Muscle layer of colon (tissue), 2 donors: Measurements from ENCODE around the gene ABCC8.

Source experiments
- H3K27ac ChIP-seq: one replicate; pipeline ENCODE4 v1.7.0; 2013; ENCODE audit warnings: low read depth, mild to moderate bottlenecking, low read length, moderate library complexity
- H3K27me3 ChIP-seq, 2 donors: one replicate each; pipeline ENCODE4 v1.7.0; 2013; ENCODE audit warnings: low read length in 2 of 2, mild to moderate bottlenecking in 2 of 2; ENCODE audit not compliant: insufficient read depth in 2 of 2, control insufficient read depth in 1 of 2
- H3K36me3 ChIP-seq: one replicate; pipeline ENCODE4 v1.7.0; 2013; ENCODE audit warnings: mild to moderate bottlenecking, low read length; ENCODE audit not compliant: insufficient read depth
- H3K4me1 ChIP-seq: one replicate; pipeline ENCODE4 v1.7.0; 2013; ENCODE audit warnings: mild to moderate bottlenecking, low read length; ENCODE audit not compliant: insufficient read depth
- H3K4me3 ChIP-seq, 2 donors: one replicate each; pipeline ENCODE4 v1.7.0; 2013; ENCODE audit warnings: low read length in 2 of 2, low read depth in 1 of 2, mild to moderate bottlenecking in 1 of 2, moderate library complexity in 1 of 2
- H3K9ac ChIP-seq: one replicate; pipeline ENCODE4 v1.7.0; 2013; ENCODE audit warnings: low read length
- H3K9me3 ChIP-seq: one replicate; pipeline ENCODE4 v1.7.0; 2013; ENCODE audit warnings: mild to moderate bottlenecking, low read length
- donor health status: abdominal sarcoma.
- donor health status: Adenocarcinoma of cecum.

Gene ABCC8

DNA sequence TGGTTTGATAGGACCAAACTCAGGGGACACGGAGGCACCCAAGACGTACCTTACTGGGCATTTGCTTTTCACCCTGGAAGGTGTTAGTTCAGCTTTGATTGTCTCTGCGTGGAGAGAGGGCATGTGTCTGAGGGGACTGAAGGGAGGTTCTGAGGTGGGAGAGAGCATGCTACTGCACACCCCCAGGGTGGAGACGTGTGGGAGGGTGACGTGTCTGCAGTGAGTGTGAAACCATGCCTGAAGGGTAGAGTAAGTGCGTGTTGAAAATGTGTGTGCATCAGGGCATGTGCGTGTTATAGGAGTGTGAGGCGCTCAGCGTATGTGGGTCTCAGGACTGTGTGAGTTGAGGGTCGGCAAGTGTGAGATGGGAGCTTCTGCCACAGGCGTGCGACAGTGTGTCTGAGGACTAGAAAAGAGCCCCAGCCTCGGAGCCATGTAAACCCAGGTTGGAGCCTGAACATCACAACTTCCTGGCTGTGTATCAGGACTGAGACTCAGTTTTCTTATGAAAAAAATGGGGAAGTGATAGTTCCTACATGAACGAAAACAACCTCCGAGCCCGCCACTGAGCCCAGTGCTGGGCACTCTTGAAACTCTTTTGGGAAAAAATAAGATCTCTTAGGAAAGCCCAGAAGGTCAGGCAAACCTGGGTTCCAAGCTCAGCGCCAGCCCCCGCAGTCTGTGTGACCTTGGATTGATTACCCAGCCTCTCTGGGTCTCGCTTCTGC lies 76.4 kb downstream of the ABCC8 start:
- no peak overlapping the region for H3K4me3 ChIP-seq
- no peaks in the 10 kb centered on the region for H3K36me3 ChIP-seq
- no peaks in the 10 kb centered on the region for H3K27me3 ChIP-seq
- no peaks in the 10 kb centered on the region for H3K9me3 ChIP-seq
- no peaks in the 10 kb centered on the region for H3K4me1 ChIP-seq
- H3K27ac ChIP-seq: no peak overlapping the region
- H3K9ac ChIP-seq: no peak overlapping the region

DNA sequence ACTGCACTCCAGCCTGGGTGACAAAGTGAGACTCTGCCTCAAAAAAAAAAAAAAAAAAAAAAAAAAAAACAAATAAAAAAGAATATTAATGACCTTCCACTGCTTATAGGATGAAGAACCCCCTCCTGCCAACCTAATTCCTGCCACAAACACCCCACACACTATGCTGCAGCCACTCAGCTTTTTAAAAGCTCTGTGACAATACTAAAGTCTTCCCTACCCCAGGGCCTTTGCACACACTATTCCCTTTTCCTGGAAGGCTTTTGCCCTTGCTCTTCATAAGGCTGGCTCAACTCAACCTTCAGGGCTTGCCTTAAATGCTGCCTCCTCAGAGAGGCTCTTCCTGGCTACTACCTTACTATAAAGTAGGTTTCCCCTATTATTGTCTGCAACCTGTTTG lies 77.4 kb downstream of the ABCC8 start:
- H3K4me1 ChIP-seq: no peaks in the 10 kb centered on the region
- H3K9ac ChIP-seq: no peak overlapping the region
- no peaks in the 10 kb centered on the region for H3K9me3 ChIP-seq
- no peak overlapping the region for H3K27ac ChIP-seq
- no peaks in the 10 kb centered on the region for H3K36me3 ChIP-seq
- H3K27me3 ChIP-seq: no peaks in the 10 kb centered on the region
- H3K4me3 ChIP-seq: no peak overlapping the region

DNA sequence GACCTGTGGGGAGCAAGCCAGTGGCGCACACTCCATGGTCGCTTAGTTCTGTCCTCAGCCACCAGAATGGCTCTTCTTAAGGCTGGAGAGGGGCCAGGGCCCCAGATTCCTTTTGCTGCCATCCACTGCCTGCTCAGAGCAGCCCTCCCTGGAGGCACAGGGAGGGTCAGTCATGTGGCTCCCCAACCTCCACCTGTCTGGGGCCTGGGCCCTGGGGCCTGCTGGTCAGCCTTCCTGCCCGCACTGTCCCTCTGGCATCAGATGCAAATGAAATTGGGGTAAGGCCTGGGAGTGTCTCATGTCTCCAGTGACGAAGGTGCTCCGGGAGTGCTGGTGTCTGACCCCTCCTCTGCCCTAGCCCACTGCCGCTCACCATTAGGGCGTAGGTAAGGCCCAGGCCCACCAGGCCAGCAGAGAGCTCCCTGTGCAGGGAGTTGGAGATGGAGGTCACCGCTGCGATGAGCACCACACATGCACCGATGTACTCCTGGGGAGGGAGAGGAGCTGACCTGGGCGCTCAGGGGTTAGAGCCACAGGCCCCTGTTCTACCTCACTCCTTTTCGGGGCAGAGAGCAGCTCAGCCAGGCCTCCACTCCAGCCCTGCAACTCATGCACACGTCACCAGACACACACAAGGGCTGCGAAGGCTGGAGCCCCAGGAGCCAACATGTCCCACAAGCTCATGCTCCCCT lies 79.2 kb downstream of the ABCC8 start:
- no peaks in the 10 kb centered on the region for H3K9me3 ChIP-seq
- no peaks in the 10 kb centered on the region for H3K36me3 ChIP-seq
- no peak overlapping the region for H3K4me3 ChIP-seq
- H3K27me3 ChIP-seq: no peaks in the 10 kb centered on the region
- H3K9ac ChIP-seq: no peak overlapping the region
- no peak overlapping the region for H3K27ac ChIP-seq
- H3K4me1 ChIP-seq: no peaks in the 10 kb centered on the region

- Histone ChIP-seq H3K9ac (no peak overlapping the region), H3K4me1 (no peaks in the 10 kb centered on the region)
Observed at GRCh38 chr11:17396598-17397310, 79.9 kb downstream of the ABCC8 start.

GRCh38 chr11:17395978-17396377 lies 80.7 kb downstream of the ABCC8 start:
- no peak overlapping the region for H3K4me3 ChIP-seq
- no peak overlapping the region for H3K9ac ChIP-seq
- H3K9me3 ChIP-seq: no peaks in the 10 kb centered on the region
- H3K27ac ChIP-seq: no peak overlapping the region
- H3K36me3 ChIP-seq: no peaks in the 10 kb centered on the region
- no peaks in the 10 kb centered on the region for H3K4me1 ChIP-seq
- H3K27me3 ChIP-seq: no peaks in the 10 kb centered on the region

More at GRCh38 chr11:17396598-17397310, 79.9 kb downstream of the ABCC8 start:
- Histone ChIP-seq H3K9me3 (no peaks in the 10 kb centered on the region), H3K36me3 (no peaks in the 10 kb centered on the region), H3K27ac (no peak overlapping the region), H3K4me3 (no peak overlapping the region), H3K27me3 (no peaks in the 10 kb centered on the region)

DNA sequence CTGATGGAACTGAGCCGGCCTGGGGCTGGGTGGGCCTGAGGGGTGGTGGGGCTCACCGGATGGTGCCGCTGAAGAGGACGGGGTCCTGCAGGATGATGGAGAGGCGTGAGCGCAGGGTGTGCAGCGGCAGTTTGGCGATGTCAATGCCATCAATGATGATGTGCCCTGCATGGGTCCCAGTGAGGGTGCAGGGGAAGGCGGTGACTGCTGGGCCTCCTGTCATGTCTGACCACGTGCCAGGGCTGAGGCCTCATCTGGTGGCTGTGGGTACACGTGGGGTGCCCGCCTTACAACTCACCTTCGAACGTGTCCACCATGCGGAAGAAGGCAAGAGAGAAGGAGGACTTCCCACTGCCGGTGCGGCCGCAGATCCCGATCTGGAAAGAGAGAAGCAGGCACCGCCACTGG lies 81.1 kb downstream of the ABCC8 start:
- Histone ChIP-seq H3K27ac (no peak overlapping the region), H3K4me3 (no peak overlapping the region), H3K36me3 (no peaks in the 10 kb centered on the region), H3K4me1 (no peaks in the 10 kb centered on the region), H3K9me3 (no peaks in the 10 kb centered on the region), H3K27me3 (no peaks in the 10 kb centered on the region), H3K9ac (no peak overlapping the region)

DNA sequence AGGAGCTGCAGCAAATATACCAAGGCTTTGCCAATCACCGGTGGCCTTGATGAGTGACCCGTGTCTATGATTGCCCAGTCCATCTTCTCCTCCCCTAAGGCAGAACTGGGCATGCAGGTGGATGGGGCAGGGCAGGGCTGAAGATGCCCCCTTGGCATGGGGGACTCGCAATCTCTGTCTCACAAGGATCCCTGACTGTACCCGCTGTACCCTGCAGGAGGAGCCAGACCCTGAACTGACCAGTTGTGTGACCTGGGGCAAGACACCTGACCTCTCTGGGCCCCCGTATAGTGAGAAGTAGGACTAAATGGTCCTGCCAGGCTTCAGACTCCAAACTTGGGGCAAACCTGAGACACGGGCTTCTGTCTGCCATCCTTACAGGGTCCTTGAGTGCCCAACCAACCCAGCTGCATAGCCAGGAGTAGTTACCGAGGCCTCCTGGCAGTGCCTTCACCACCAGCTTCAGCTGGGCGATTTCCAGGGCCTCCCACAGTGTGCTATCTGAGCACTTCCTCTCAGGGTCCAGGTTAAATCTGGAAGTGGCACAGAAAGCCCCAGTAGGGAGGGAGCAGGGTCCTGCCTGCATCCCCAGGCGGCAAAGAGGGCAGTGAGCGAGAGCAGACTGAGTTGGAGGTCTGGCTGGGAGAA lies 81.8 kb downstream of the ABCC8 start:
- Histone ChIP-seq H3K27me3 (no peaks in the 10 kb centered on the region), H3K4me1 (no peaks in the 10 kb centered on the region), H3K36me3 (no peaks in the 10 kb centered on the region), H3K4me3 (no peak overlapping the region), H3K9me3 (no peaks in the 10 kb centered on the region), H3K9ac (no peak overlapping the region), H3K27ac (no peak overlapping the region)

GRCh38 chr11:17393472-17393871 lies 83.2 kb downstream of the ABCC8 start:
- Histone ChIP-seq H3K4me1 (no peaks in the 10 kb centered on the region), H3K27me3 (no peaks in the 10 kb centered on the region), H3K4me3 (no peak overlapping the region), H3K27ac (no peak overlapping the region), H3K36me3 (no peaks in the 10 kb centered on the region), H3K9me3 (no peaks in the 10 kb centered on the region), H3K9ac (no peak overlapping the region)

GRCh38 chr11:17392872-17393271 lies 83.8 kb downstream of the ABCC8 start:
- Histone ChIP-seq H3K36me3 (no peaks in the 10 kb centered on the region), H3K9ac (no peak overlapping the region), H3K27me3 (no peaks in the 10 kb centered on the region), H3K27ac (no peak overlapping the region), H3K9me3 (no peaks in the 10 kb centered on the region), H3K4me3 (no peak overlapping the region), H3K4me1 (no peaks in the 10 kb centered on the region)

DNA sequence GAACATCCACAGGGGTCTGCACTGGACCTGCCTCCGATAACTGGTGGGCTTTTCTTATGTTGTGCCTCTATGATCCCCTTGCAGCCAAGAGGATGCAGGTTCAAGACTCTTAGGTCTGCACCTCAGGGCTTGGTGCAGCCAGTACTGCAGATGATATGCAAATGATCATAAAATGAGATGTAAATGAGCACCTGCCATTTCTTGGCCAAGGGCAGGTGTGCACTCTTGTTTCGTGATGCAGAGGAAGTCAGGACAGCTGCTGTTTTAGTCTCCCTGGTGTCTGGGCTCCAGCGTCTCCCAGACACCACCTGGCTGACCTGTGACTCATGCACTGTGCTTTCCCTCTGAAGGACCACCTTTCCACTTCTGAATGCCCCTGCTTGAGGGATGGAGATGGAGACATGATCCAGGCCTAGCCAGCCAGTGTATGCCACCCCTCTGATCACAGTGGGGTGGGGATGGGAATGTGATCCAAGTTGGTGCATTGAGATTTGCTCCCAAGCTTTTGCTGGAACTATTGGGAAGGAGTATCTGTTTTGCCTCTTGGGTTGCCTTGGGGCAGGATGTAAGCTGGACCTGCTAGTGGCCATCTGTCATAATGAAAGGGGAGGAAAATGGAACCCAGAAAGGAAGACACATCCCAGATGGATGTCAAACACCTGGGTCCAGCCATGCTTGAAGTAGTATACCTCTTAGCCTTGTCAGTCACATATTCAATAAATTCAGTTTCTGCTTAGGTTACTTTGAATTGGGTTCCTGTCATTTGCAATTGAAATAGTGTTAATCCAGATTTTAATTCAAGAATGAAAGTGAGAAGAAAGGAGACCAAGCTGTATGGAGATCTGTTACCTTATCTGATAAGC lies 84.9 kb downstream of the ABCC8 start:
- H3K9me3 ChIP-seq: no peaks in the 10 kb centered on the region
- H3K36me3 ChIP-seq: no peaks in the 10 kb centered on the region
- no peaks in the 10 kb centered on the region for H3K27me3 ChIP-seq
- H3K27ac ChIP-seq: no peak overlapping the region
- H3K9ac ChIP-seq: no peak overlapping the region
- H3K4me3 ChIP-seq: no peak overlapping the region
- no peaks in the 10 kb centered on the region for H3K4me1 ChIP-seq
